GM12874 (cell line): ENCODE measurements around the gene MRPS23.

Experiments
- CTCF ChIP-seq: IDR thresholded peaks from 2 replicates; pipeline ENCODE4 v1.5.1; 2011; ENCODE audit warnings: low read depth, mild to moderate bottlenecking, control low read depth, low read length, moderate library complexity; ENCODE audit not compliant: insufficient read depth

Gene MRPS23

DNA sequence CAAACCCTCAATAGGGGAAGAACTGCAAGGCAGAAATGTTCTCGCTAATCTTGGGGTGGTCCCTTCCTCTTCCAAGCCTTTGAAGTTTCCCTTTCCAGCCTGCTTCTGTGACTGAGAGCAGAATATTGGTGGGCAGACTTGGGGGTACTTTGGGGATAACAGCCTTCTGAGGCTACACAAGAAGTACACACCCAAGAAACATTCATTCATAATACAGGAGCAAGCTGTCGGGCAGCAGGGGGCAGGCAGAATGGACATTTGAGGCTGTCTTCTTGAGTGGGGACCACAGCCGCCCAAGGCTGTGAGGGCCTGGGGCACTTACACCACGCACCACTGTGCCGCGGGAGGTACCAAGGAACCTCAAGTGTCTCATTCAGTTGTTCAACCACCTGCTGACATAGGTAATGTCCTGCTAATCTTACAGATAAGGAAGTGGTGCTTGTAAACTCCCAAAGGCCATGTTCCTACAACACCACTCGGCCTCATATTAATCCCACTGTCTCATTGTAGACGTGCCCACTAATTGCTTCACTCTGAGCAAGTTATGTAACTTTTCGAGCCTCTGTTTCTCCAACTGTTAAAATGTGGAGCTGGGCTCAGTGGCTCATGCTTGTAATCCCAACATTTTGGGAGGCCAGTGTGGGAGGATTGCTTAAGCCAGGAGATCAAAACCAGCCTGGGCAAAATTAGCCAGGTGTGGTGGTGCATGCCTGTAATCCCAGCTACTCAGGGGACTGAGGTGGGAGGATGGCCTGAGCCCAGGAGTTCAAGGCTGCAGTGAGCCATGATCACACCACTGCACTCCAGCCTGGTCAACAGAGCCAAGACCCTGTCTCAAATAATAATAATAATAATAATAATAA lies 2.5 kb upstream of the MRPS23 start:
- TF ChIP-seq CTCF, result no peak

- no peak for TF ChIP-seq CTCF
Observed at GRCh38 chr17:57849163-57849873, 526 bp downstream of the MRPS23 start.

DNA sequence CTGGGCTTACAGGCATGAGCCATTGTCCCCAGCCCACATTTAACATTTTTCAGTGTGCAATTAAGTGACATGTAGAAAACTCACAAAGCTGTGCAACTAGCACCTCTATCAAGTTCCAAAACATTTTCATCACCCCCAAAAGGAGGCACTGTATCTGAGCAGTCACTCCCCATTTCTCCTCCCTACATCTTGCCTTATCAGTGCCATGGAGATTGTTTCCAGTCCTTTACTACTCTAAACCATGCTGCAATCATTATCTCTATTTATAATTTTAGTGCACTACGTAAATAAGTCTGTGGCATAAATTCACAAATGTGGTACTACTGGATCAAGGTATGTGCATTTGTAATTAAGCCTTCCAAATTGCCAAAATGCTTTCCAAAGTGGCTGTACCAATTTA lies 7.6 kb downstream of the MRPS23 start:
- TF ChIP-seq CTCF, result no peak

GRCh38 chr17:57839571-57839923 lies 10.3 kb downstream of the MRPS23 start:
- TF ChIP-seq CTCF, result no peak

GRCh38 chr17:57838857-57839570 lies 10.8 kb downstream of the MRPS23 start:
- no peak for TF ChIP-seq CTCF

GRCh38 chr17:57838453-57838852 lies 11.4 kb downstream of the MRPS23 start:
- no peak for TF ChIP-seq CTCF

- no peak for TF ChIP-seq CTCF
Observed at GRCh38 chr17:57835333-57835900, 14.4 kb downstream of the MRPS23 start.
